ENCODE data around the gene COA7. TPM values are rescaled to one million over a fixed set of nuclear protein-coding genes. Genes with fewer than 3 reads are reported as not detected.

COA7 gene
- total and polyA plus RNA-seq, 10 of the 15 experiments (the other 5 are each of a cell fraction or from before 2014, with no cell fraction given) = 7.5 to 20.2 (median 15.4) TPM

GRCh38 chr1:52640697-52641096 is 57.5 kb downstream of the COA7 start:
- ChIA-PET SMC1A (ENCODE audit: uncharacterized antibody, unreplicated experiment) (interaction anchor here (1.5 to 3.2 kb wide), 3 partner anchors 10 to 37 kb away, joined by 6 to 15 read pairs (median 10); no protein-coding TSS in a partner anchor), POLR2A (interaction anchor here (0.5 to 1.4 kb wide), 5 partner anchors 17 to 1149 kb away, joined by 3 to 5 read pairs (median 3); no protein-coding TSS in a partner anchor), RAD21 (ENCODE audit: unreplicated experiment) (interaction anchor here (0.6 to 1.6 kb wide), 3 partner anchors 19 to 237 kb away, joined by 3 to 4 read pairs (median 4); partner anchors contain the start of genes ORC1 and PRPF38A), CTCF (interaction anchor here (0.7 to 0.9 kb wide), 2 partner anchors 8 to 73 kb away, joined by 3 read pairs; no protein-coding TSS in a partner anchor)
- Histone ChIP-seq H3K36me3 (ENCODE audit: control insufficient read depth in 2 of 2, insufficient read depth in 2 of 2, low read length in 1 of 2) (no peaks in the 10 kb centered on the region), H4K20me1 (ENCODE audit: control insufficient read depth, insufficient read depth) (no peaks in the 10 kb centered on the region), H3K27me3 (replicated peaks in 1 of 2; ENCODE audit: control insufficient read depth in 2 of 2, insufficient read depth in 2 of 2, low read length in 1 of 2) (no peaks in the 10 kb centered on the region), H3K27ac (ENCODE audit: control insufficient read depth, insufficient read depth) (no peak overlapping the region), H3K4me2 (ENCODE audit: control insufficient read depth, insufficient read depth) (no peak overlapping the region), H3K79me2 (ENCODE audit: control insufficient read depth, insufficient read depth, low read length) (no peaks in the 10 kb centered on the region), H3K4me1 (ENCODE audit: control insufficient read depth, insufficient read depth, low read length) (peaks cover 29% of the 10 kb centered on the region), H3K9ac (ENCODE audit: control insufficient read depth, insufficient read depth, low read length) (no peak overlapping the region), H2AFZ (ENCODE audit: control insufficient read depth, low read depth, low read length) (no peak overlapping the region), H3K9me3 (replicated peaks; ENCODE audit: control insufficient read depth, insufficient read depth, low read length) (no peaks in the 10 kb centered on the region), H3K4me3 (no peak overlapping the region)
- 88% methylated on average over 6 of the region's 6 CpGs for WGBS (ENCODE audit: insufficient coverage, insufficient replicate concordance, low lambda C conversion rate, missing lambda C conversion rate)
- DNase-seq (ENCODE audit: low read depth, low spot score) = no peak
- in situ Hi-C loops (cut with MboI) (no loop called here), intact Hi-C loops (cut with micrococcal nuclease; ENCODE audit: unreplicated experiment) (no loop called here)
- FAIRE-seq = no peak
- BruUV-seq (replicated peaks) = no TSS peak
- no peak for TF ChIP-seq HSF1 (IDR thresholded peaks at IDR 0.05; ENCODE audit: low read depth, low read length)
- TF ChIP-seq E2F8 (IDR thresholded peaks at IDR 0.05; ENCODE audit: low read depth, partially characterized antibody) = no peak
- no peak for TF ChIP-seq KAT2A (conservative IDR thresholded peaks at IDR 0.05; ENCODE audit: control insufficient read depth, low read depth, low read length)
- TF ChIP-seq NFIC (IDR thresholded peaks at IDR 0.05; ENCODE audit: low read depth, low read length) = no peak
- no peak for ATAC-seq
